Prostate gland (tissue), 2 donors: ENCODE measurements around the gene PDE9A. TPM values are rescaled to one million over a fixed set of nuclear protein-coding genes. Genes with fewer than 3 reads are reported as not detected.

Experiments used
- DNase-seq: peaks from one replicate; pipeline ENCODE4 v3.0.0-alpha.2; 2019; ENCODE audit warnings: low spot score
- H3K27ac ChIP-seq, 2 donors: fragments of 200-600 bp; sonication (generic); 2 replicates each; pipeline ENCODE4 v1.5.1; 2017 to 2019
- H3K27me3 ChIP-seq: fragments of 200-600 bp; sonication (generic); replicated peaks from 2 replicates; pipeline ENCODE4 v1.5.1; 2019; ENCODE audit not compliant: insufficient read depth
- H3K36me3 ChIP-seq, 2 donors: fragments of 200-600 bp; sonication (generic); 1 replicate in 1 of 2; 2 replicates in 1 of 2; pipeline versions ENCODE4 v1.5.1 to v1.8.1; 2017 to 2019
- H3K4me1 ChIP-seq: fragments of 200-600 bp; sonication (generic); replicated peaks from 2 replicates; pipeline ENCODE4 v1.5.1; 2019
- H3K4me3 ChIP-seq, 2 donors: fragments of 200-600 bp; sonication (generic); 2 replicates each; pipeline ENCODE4 v1.5.1; 2017 to 2019
- H3K9me3 ChIP-seq: fragments of 200-600 bp; sonication (generic); 2 replicates; pipeline ENCODE4 v1.5.1; 2017
- CTCF ChIP-seq, 4 experiments: fragments of 200-600 bp in 2 of 4; fragments of 450-650 bp in 2 of 4; sonication (generic) in 2 of 4; IDR thresholded peaks; 1 replicate in 3 of 4; 2 replicates in 1 of 4; pipeline ENCODE4 v1.5.1; 2016 to 2019; ENCODE audit warnings: antibody characterized with exemption in 4 of 4, mild to moderate bottlenecking in 2 of 4, moderate library complexity in 2 of 4
- POLR2A ChIP-seq: fragments of 450-650 bp; IDR thresholded peaks from one replicate; pipeline ENCODE4 v1.6.1; 2016; ENCODE audit warnings: antibody characterized with exemption, mild to moderate bottlenecking
- POLR2AphosphoS5 ChIP-seq: sonication (generic); formaldehyde crosslinking; IDR thresholded peaks from one replicate; pipeline ENCODE4 v1.6.1; 2017; ENCODE audit warnings: antibody characterized with exemption
- WGBS: methylation state at CpG from one replicate; pipeline ENCODE4 v1.1.5; 2018; 5-methylcytosine and 5-hydroxymethylcytosine counted together
- intact Hi-C: fragments of 100-400 bp; cut with DNase I; formaldehyde crosslinking; loops from one replicate; pipeline ENCODE4 v1.14.2; 2022
- total RNA-seq, 2 donors: library from RNA; depleted of rRNA; stranded (reverse); fragments of >200 nt; gene quantifications; one replicate each; pipeline ENCODE4 v1.1.0, GENCODE V29; 2016

PDE9A gene
- total RNA-seq, 2 donors from 2014 or later: 80.0 to 93.6 TPM

GRCh38 chr21:42781150-42781970 lies 127.9 kb downstream of the PDE9A start:
- H3K27ac ChIP-seq: peak overlapping the region in 1 of 2 donors; percentile 55
- peaks cover 5% of the 10 kb centered on the region for H3K4me1 ChIP-seq
- TF ChIP-seq POLR2AphosphoS5: peak; percentile 63
- peak in 1 of 4 experiments; percentile 18 for TF ChIP-seq CTCF (IDR thresholded peaks at IDR 0.05)
- peak; percentile 42 for TF ChIP-seq POLR2A
- H3K4me3 ChIP-seq: peak overlapping the region in 1 of 2 donors; percentile 18
- intact Hi-C loops: no loop called here
- peak; percentile 74 for DNase-seq
- no peaks in the 10 kb centered on the region for H3K9me3 ChIP-seq
- H3K36me3 ChIP-seq: no peaks in the 10 kb centered on the region
- 7% methylated on average over 40 of the region's 40 CpGs for WGBS
- H3K27me3 ChIP-seq: no peaks in the 10 kb centered on the region

GRCh38 chr21:42781971-42782722 lies 128.7 kb downstream of the PDE9A start:
- Histone ChIP-seq H3K4me1 (peaks cover 5% of the 10 kb centered on the region), H3K9me3 (no peaks in the 10 kb centered on the region), H3K4me3 (no peak overlapping the region), H3K27me3 (no peaks in the 10 kb centered on the region), H3K27ac (peak overlapping the region in 1 of 2 donors; percentile 55), H3K36me3 (no peaks in the 10 kb centered on the region)
- no peak for DNase-seq
- no peak for TF ChIP-seq POLR2AphosphoS5
- no peak for TF ChIP-seq POLR2A
- TF ChIP-seq CTCF (IDR thresholded peaks at IDR 0.05): no peak
- WGBS: 87% methylated on average over 14 of the region's 14 CpGs
- intact Hi-C loops: no loop called here

- H3K36me3 ChIP-seq: no peaks in the 10 kb centered on the region
- no peaks in the 10 kb centered on the region for H3K27me3 ChIP-seq
- WGBS: 85% methylated on average over 10 of the region's 10 CpGs
- no peak for TF ChIP-seq CTCF (IDR thresholded peaks at IDR 0.05)
- no peak for TF ChIP-seq POLR2AphosphoS5
- no peak for TF ChIP-seq POLR2A
- intact Hi-C loops: no loop called here
- H3K9me3 ChIP-seq: no peaks in the 10 kb centered on the region
- no peak overlapping the region for H3K4me3 ChIP-seq
- no peak for DNase-seq
- H3K27ac ChIP-seq: no peak overlapping the region
- H3K4me1 ChIP-seq: peaks cover 5% of the 10 kb centered on the region
Measured at GRCh38 chr21:42782723-42783242, 129.4 kb downstream of the PDE9A start.

- peak overlapping the region; percentile 30 to 69 for H3K27ac ChIP-seq
- no peaks in the 10 kb centered on the region for H3K27me3 ChIP-seq
- intact Hi-C loops: no loop called here
- no peak overlapping the region for H3K4me3 ChIP-seq
- peaks cover 5% of the 10 kb centered on the region for H3K4me1 ChIP-seq
- TF ChIP-seq POLR2AphosphoS5: no peak
- TF ChIP-seq POLR2A: no peak
- no peak for TF ChIP-seq CTCF (IDR thresholded peaks at IDR 0.05)
- H3K36me3 ChIP-seq: no peaks in the 10 kb centered on the region
- 43% methylated on average over 8 of the region's 8 CpGs for WGBS
- DNase-seq: no peak
- H3K9me3 ChIP-seq: no peaks in the 10 kb centered on the region
Measured at GRCh38 chr21:42784276-42784675, 130.9 kb downstream of the PDE9A start.
